Cardiac fibroblast (primary cell): ENCODE data around the gene TNF.
A peak's percentile ranks its signal among the peaks of the same experiment; 100 is the strongest.

ENCODE experiments used
- DNase-seq, 2 donors: peaks; one replicate each; pipeline versions ENCODE4 v3.0.0 to v3.0.0-alpha.2; 2010; ENCODE audit warnings: low read depth in 2 of 2
- H3K4me3 ChIP-seq, 2 donors: replicated peaks in 1 of 2; 1 replicate in 1 of 2; 2 replicates in 1 of 2; pipeline ENCODE4 v1.5.1; 2011; ENCODE audit warnings: low read depth in 2 of 2, low read length in 2 of 2, mild to moderate bottlenecking in 2 of 2, moderate library complexity in 1 of 2
- CTCF ChIP-seq: IDR thresholded peaks from one replicate; pipeline ENCODE4 v1.5.1; 2011; ENCODE audit warnings: low read depth, mild to moderate bottlenecking, low read length, inconsistent platforms

TNF gene

GRCh38 chr6:31575335-31575901, at the start of gene TNF:
Gene TNF, plus strand, starts transcription at chr6:31575565. Its CDS starts 177 bp downstream, at chr6:31575742.
- TF ChIP-seq CTCF: no peak
- no peak within 1 kb of the TSS for H3K4me3 ChIP-seq
- peak in 1 of 2 donors; percentile 39 for DNase-seq

- TF ChIP-seq CTCF: no peak
- no peak overlapping the region for H3K4me3 ChIP-seq
- DNase-seq: peak; percentile 72 to 79
Measured at GRCh38 chr6:31525932-31526591, 49.3 kb upstream of the TNF start.

- H3K4me3 ChIP-seq: no peak overlapping the region
- no peak for TF ChIP-seq CTCF
- DNase-seq: no peak
Measured at GRCh38 chr6:31528307-31528777, 47.0 kb upstream of the TNF start.

- no peak within 1 kb of the TSS for H3K4me3 ChIP-seq
- no peak for TF ChIP-seq CTCF
- DNase-seq: no peak
Measured at GRCh38 chr6:31528821-31529328, 46.5 kb upstream of the TNF start, which contains the start of gene MCCD1. Gene MCCD1, plus strand, starts transcription at chr6:31528962. Its CDS starts 53 bp downstream, at chr6:31529015.

- no peak for TF ChIP-seq CTCF
- DNase-seq: no peak
- H3K4me3 ChIP-seq: no peak overlapping the region
Measured at GRCh38 chr6:31529329-31530150, 45.8 kb upstream of the TNF start.

- TF ChIP-seq CTCF: no peak
- no peak overlapping the region for H3K4me3 ChIP-seq
- no peak for DNase-seq
Measured at GRCh38 chr6:31530659-31531058, 44.7 kb upstream of the TNF start.
